ENCODE data around the gene GK2.

DNA sequence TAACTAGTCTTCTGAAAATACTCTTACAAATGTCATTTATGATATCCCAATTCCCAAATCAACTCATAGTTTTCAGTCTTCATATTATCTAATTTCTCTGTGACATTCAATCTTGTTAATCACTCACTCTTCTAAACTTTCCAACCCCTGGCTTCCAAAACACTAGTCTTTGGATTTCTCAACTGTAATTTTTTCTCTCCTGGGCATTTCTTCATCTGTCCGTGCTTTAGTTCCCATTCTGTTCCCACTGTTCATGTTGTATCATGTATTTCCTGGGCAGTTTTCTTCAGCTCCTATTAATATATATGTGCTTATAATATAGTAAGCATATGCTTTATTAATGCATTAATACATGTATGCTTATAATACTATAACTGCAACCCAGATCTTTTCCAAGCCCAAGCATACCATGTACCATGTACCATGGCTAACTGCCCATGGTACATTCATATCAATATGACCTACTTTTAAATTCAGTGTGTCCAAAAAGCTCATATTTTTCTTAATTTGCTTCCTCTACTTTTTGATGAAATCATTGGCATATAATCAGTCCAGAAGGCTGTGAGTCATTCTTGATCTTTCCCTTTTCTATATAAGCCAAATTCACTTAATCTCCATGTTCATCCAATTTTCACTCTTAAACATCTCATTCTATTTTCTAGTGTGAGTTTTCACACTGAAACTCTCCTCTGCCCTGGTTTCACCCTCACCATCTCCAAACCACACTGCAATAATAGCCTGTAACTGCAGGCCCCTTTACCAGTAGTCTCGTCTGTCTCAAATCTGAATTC is 21.3 kb upstream of the GK2 start:
- TF ChIP-seq POLR2A (IDR thresholded peaks at IDR 0.05; ENCODE audit: low read length), result no peak
- no peak for TF ChIP-seq GATA1 (IDR thresholded peaks at IDR 0.05; ENCODE audit: low read depth, low read length)

All from erythroblast (primary cell).